IPS-11a (cell line): ENCODE data around the gene TMEM131L.

ENCODE experiments used
- H3K4me3 ChIP-seq: one replicate; pipeline ENCODE4 v1.5.1; 2013; ENCODE audit warnings: low read depth, low read length, control low read depth

The TMEM131L gene

DNA sequence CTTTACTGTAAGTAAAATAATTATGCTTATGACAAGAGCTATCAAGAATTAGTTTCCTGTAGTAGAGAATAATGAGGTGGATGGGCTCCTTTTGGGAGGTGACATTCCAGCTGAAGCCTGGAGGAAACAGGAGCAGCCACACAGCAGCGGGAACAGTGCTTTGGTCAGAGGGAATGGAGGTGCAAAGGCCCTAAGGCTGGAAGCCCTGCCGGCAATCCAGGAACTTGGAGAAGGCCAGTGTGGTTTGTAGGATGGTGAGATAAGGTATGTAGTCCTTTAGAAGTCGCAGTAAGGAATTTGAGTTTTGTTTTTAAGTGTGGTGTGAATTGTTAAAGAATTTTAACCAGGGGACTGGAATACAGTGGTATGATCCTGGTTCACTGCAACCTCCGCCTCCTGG is 8.1 kb downstream of the TMEM131L start:
- no peak overlapping the region for H3K4me3 ChIP-seq

- H3K4me3 ChIP-seq, result no peak overlapping the region
Measured at GRCh38 chr4:153476829-153477574, 10.8 kb downstream of the TMEM131L start.

DNA sequence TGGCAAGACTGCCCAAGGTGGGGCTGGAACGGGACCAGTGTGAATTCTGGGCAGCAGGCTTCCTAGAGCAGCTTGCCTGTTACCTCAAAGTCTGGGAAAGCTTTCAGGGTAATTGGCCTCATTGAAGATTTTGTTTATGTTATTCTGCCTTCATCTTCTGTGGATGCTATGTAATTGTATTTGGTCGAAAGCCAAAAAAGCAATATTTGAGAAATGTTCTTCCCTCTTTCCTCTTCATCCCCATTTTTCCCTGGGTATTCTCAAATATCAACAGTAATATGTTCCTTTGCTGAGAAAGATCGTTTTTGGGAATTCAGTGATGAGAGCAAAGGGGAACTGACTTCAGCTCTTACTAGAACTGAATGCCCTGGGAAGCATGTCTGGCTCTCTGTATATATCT is 12.9 kb downstream of the TMEM131L start:
- H3K4me3 ChIP-seq, result no peak overlapping the region

DNA sequence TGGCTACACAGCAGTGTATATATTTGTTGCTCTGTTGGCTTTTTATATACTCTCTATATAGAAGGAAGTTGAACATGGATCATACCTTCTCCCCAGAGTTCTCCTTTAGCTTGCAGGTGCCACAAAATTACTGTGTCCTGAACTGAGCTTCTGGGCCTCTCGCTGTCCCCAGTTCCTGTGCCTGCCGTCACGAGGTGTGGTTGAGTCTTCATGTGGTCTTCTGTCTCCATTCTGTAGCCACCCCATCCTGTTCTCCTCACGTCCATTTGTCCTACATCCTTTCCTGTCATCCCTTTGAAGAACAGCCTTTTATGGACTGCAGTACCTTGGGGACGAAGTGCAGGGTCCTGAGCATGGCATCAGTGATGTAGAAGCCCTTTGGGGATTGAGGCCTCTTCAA is 14.5 kb downstream of the TMEM131L start:
- no peak overlapping the region for H3K4me3 ChIP-seq

- no peak overlapping the region for H3K4me3 ChIP-seq
Measured at GRCh38 chr4:153481478-153481877, 15.3 kb downstream of the TMEM131L start.

DNA sequence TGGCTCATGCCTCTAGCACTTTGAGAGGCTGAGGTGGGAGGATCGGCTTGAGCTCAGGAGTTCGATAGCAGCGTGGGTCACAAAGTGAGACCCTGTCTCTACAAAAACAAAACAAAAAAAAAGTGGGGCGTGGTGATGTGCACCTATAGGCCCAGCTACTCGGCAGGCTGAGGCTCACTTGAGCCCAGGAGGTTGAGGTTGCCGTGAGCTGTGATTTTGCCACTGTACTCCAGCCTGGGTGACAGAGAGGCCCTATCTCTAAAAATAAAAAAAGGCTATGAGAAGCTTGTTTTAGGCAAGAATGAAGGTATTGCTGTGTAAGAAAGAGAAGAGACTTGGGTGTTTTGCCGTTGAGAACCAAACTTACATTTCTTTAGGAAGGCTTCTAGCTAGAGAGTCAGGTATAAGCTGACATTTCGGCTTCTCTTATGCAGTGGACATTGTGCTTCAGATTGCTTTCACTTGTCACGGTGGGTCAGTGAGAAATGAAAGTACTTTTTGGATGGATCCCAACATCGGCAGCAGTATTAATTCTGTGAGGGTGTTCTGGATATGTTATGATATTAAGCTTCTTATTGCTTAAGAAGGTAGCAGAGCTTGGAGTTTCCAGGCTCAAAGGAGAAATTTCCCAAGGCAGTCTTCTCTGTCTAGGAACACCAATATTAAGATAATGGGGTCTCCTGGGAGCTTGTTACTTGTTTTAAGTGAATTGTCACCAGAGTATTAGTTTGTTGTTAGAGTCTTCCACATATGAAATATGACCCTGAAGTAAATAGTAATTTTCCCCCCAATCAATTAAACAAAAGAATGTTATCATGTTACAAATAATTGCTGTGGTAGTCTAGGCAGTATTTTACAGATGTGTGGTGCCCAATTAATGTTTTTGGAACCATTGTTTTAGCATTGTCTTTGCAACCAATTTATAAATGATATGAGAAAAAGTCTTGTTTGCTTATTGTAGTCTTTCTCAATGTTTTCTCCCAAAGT is 17.6 kb downstream of the TMEM131L start:
- H3K4me3 ChIP-seq, result no peak overlapping the region

DNA sequence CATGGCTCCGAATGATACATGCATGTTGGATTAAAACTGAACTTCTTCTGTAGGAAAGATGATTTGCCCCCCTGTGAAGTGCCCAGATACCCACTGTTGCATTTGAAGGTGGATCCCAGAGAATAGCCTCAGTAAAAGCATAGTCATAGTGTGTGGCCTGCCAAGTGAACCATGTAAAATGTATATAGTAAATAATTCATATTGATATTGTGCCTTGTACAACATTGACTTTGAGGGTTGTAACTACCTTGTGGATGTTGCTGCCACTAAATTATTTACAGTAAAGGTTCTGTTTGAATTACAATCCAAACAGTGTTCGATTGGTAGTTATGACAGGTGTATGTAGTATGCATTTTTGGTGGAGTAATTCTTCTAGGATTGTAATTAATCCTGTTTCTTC is 19.2 kb downstream of the TMEM131L start:
- no peak overlapping the region for H3K4me3 ChIP-seq

DNA sequence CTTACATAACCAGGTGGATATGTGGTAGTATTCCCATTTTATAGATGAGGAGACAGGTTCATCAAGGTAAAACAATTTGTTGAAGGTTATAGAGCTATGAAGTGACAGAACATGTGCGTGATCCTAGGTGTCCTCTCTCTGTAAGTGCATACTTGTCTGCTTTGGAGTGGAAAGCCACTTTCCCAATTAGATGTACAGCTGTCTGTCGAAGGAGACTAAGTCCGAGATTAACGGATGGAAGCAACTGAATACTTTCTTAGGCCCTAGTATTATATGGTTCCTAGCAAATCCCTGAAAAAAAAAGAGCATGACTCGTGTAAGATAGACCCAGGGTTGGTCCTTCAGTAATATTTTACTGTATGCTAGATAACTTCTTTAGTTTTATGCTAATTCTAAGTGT is 19.7 kb downstream of the TMEM131L start:
- H3K4me3 ChIP-seq, result no peak overlapping the region

GRCh38 chr4:153486281-153487151 is 20.4 kb downstream of the TMEM131L start:
- no peak overlapping the region for H3K4me3 ChIP-seq

DNA sequence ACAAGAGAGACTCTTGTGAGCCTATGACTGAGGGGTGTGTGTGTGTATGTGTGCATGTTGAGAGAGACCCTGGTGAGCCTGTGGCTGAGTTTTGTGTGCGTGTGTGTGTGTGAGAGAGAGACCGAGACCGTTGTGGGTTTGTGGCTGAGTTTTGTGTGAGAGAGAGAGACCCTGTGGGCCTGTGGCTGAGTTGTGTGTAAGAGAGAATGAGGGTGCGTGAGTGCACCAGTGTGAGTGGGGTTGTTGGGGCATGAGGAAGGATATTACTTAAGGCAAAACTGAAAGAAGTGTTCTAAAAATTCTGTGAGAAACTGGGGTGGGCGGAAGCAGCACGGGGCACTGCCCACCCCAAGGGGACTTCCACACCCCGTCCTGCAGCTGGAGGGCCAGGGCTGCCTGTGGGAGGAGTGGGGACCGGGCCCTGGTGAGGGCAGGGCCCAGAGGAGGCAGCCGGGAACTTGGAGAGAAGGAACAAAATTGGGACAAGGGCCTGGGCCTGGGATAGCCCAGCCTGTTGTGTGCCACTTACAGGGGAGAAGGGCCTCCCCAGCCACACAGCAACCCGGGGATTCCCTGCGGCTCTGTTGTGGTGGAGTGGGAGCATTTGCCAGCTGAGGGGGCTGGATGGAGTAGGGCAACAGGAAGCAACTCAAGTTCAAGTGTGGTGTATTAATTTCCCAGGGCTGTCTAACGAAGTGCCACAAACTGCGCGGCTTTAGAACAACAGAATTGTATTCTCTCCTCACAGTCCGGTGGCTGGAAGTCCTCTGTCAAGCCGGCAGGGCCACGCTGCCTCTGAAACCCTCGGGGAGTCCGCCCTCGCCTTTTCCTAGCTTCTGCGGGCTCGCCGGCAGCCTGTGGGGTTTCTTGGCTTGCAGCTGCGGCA is 22.1 kb downstream of the TMEM131L start:
- H3K4me3 ChIP-seq, result no peak overlapping the region

- H3K4me3 ChIP-seq, result no peak overlapping the region
Measured at GRCh38 chr4:153489856-153490558, 23.8 kb downstream of the TMEM131L start.

GRCh38 chr4:153490985-153491483 is 24.9 kb downstream of the TMEM131L start:
- no peak overlapping the region for H3K4me3 ChIP-seq

GRCh38 chr4:153494562-153494961 is 28.4 kb downstream of the TMEM131L start:
- H3K4me3 ChIP-seq, result no peak overlapping the region

DNA sequence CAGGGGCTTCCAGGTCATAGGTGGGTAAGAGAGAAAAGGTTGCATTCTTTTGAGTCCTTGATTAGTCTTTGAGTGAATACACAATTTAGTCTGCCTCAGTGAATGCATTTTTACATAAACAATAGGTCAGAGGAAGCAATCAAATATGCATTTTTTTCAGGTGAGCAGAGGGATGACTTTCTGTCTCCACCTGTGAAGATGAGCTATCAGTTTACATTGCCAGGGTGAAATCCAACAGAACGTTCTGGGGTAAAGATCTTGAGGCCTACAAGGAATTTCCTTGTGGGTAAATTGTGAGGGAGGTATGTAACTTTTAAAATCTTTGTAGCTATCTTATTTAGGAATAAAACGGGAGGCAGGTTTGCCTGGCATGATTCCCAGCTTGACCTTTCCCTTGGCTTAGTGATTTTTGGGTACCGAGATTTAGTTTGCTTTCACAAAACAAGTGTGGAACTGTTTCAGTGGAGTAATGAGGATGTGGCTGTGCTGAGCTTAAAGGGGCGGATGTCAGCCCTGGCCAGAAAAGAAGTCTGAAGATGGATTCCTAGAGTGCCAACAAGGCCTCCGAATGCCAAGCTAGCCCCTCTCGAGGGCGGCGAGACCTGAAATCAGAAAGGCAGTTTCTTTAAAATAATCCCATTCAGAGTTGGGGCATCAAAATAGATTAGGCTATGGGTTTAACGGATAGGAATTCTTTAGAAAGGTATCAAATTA is 29.5 kb downstream of the TMEM131L start:
- no peak overlapping the region for H3K4me3 ChIP-seq

- no peak overlapping the region for H3K4me3 ChIP-seq
Measured at GRCh38 chr4:153497091-153497531, 31.0 kb downstream of the TMEM131L start.

GRCh38 chr4:153497988-153498967 is 32.1 kb downstream of the TMEM131L start:
- H3K4me3 ChIP-seq, result no peak overlapping the region

DNA sequence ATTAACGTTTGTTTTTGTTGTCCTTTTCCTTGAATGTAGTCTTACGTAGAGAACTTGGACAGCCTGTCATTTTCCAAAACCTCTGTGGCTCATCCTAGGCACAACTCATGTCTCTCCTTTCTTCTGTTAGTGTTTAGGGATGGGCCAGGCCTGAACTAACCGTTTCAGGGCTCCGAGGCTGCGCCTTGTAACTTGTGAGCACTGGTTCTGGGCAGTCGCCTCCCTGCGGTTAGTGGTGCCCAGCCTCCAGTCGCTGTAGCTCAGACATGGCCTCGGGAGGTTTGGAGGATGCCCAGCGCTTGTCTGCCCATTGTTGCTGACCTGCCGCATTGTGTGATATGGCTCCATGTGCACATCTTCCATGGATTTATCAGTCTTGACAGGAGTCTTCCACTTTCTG is 32.8 kb downstream of the TMEM131L start:
- no peak overlapping the region for H3K4me3 ChIP-seq
